K562 (cell line): ENCODE data around the gene ZFP62. TPM values are rescaled to one million over a fixed set of nuclear protein-coding genes. Genes with fewer than 3 reads are reported as not detected.

Experiments
- HCFC1 ChIP-seq: IDR thresholded peaks from 2 replicates; pipeline ENCODE4 v1.6.1; 2012; ENCODE audit warnings: low read depth, low read length, improper control_type of control experiment
- HDAC2 ChIP-seq: fragments of 450-650 bp; IDR thresholded peaks from 2 replicates; pipeline ENCODE4 v1.6.1; 2016; ENCODE audit warnings: mild to moderate bottlenecking
- MCM3 ChIP-seq: fragments of 450-650 bp; IDR thresholded peaks from 2 replicates; pipeline ENCODE4 v1.6.1; 2016
- RBM14 ChIP-seq: fragments of 200-400 bp; formaldehyde crosslinking; IDR thresholded peaks from 2 replicates; pipeline ENCODE4 v1.6.1; 2018; ENCODE audit warnings: low read depth, mild to moderate bottlenecking, low read length, moderate library complexity, borderline replicate concordance; ENCODE audit not compliant: insufficient read depth
- SAFB ChIP-seq: fragments of 200-400 bp; formaldehyde crosslinking; IDR thresholded peaks from 2 replicates; pipeline ENCODE4 v1.6.1; 2017; ENCODE audit warnings: low read depth, low read length, borderline replicate concordance
- SMARCB1 ChIP-seq: IDR thresholded peaks from 2 replicates; pipeline ENCODE4 v1.6.1; 2011; ENCODE audit warnings: improper control_type of control experiment, low read depth; ENCODE audit not compliant: insufficient read length
- SRSF7 ChIP-seq: fragments of 200-400 bp; formaldehyde crosslinking; optimal IDR thresholded peaks from 2 replicates; pipeline ENCODE3; 2017; ENCODE audit warnings: mild to moderate bottlenecking, low read depth, low read length
- TAL1 ChIP-seq: fragments of 450-650 bp; IDR thresholded peaks from 2 replicates; pipeline ENCODE4 v1.6.1; 2016; ENCODE audit warnings: mild to moderate bottlenecking
- TBP ChIP-seq: optimal IDR thresholded peaks from 2 replicates; pipeline ENCODE3; 2011; ENCODE audit warnings: low read depth, low read length, improper control_type of control experiment
- XRCC3 ChIP-seq: fragments of 450-650 bp; IDR thresholded peaks from 2 replicates; pipeline ENCODE4 v1.6.1; 2017; ENCODE audit warnings: mild to moderate bottlenecking, moderate library complexity
- ZNF444 ChIP-seq: fragments of 250-450 bp; sonication (Bioruptor Pico); IDR thresholded peaks from 2 replicates; pipeline ENCODE4 v1.4.0; 2020; ENCODE audit warnings: mild to moderate bottlenecking, moderate library complexity
- polyA plus RNA-seq, 8 experiments: library from polyadenylated mRNA; depleted of rRNA in 4 of 8; stranded (reverse) in 5 of 8; unstranded in 3 of 8; fragments of >200 nt; fragmentation: Nextera tagmentation in 2 of 8; fragmentation: Illumina TruSeq in 1 of 8; extraction: Ambion mirVana in 2 of 8; extraction: Trizol in 1 of 8; gene quantifications; 2 replicates each; pipeline versions ENCODE4 v1.2.1 to v1.2.3, GENCODE V29; 2011 to 2014; ENCODE audit warnings: inconsistent platforms in 1 of 8, missing spikeins in 1 of 8
- total RNA-seq, 7 experiments: library from RNA; depleted of rRNA in 6 of 7; stranded (reverse); fragments of >200 nt in 6 of 7; fragmentation: Illumina TruSeq in 2 of 7; extraction: Trizol in 2 of 7; gene quantifications; 2 replicates each; pipeline versions ENCODE4 v1.2.1 to v1.2.3, GENCODE V29; 2011 to 2021; ENCODE audit warnings: low replicate concordance in 1 of 7
- TF ChIP-seq, protein P1 (sequence below): sonication (generic); formaldehyde crosslinking; IDR thresholded peaks from 2 replicates; pipeline ENCODE4 v1.8.0; 2023; ENCODE audit warnings: mild to moderate bottlenecking, missing genetic modification reagents
- TF ChIP-seq, protein P2 (sequence below): fragments of 450-650 bp; IDR thresholded peaks from 2 replicates; pipeline ENCODE4 v1.6.1; 2014; ENCODE audit warnings: low read depth, mild to moderate bottlenecking, moderate library complexity, borderline replicate concordance
- TF ChIP-seq, protein P3 (sequence below), 2 experiments: fragments of 450-650 bp in 1 of 2; IDR thresholded peaks; 2 replicates each; pipeline ENCODE4 v1.6.1; 2011 to 2017; ENCODE audit warnings: low read depth in 2 of 2, antibody characterized with exemption in 1 of 2, borderline replicate concordance in 1 of 2, low read length in 1 of 2, mild to moderate bottlenecking in 1 of 2, mixed read lengths in 1 of 2; ENCODE audit not compliant: control insufficient read depth in 1 of 2
- TF ChIP-seq, protein P4 (sequence below): fragments of 450-650 bp; formaldehyde crosslinking; IDR thresholded peaks from 2 replicates; pipeline ENCODE4 v1.4.0; 2020; ENCODE audit warnings: mild to moderate bottlenecking
- TF ChIP-seq, protein P5 (sequence below): fragments of 450-650 bp; formaldehyde crosslinking; IDR thresholded peaks from 2 replicates; pipeline ENCODE4 v1.4.0; 2020; ENCODE audit warnings: mild to moderate bottlenecking, moderate library complexity
- TF ChIP-seq, protein P6 (sequence below): fragments of 250-450 bp; sonication (Bioruptor Pico); IDR thresholded peaks from 2 replicates; pipeline ENCODE4 v1.8.0; 2021; ENCODE audit warnings: borderline replicate concordance, mild to moderate bottlenecking, moderate library complexity; ENCODE audit not compliant: poor library complexity, severe bottlenecking

Gene ZFP62
- total and polyA plus RNA-seq, 9 of the 15 experiments (the other 6 are each of a cell fraction or from before 2014, with no cell fraction given): 12.2 to 37.5 (median 25.0) TPM

DNA sequence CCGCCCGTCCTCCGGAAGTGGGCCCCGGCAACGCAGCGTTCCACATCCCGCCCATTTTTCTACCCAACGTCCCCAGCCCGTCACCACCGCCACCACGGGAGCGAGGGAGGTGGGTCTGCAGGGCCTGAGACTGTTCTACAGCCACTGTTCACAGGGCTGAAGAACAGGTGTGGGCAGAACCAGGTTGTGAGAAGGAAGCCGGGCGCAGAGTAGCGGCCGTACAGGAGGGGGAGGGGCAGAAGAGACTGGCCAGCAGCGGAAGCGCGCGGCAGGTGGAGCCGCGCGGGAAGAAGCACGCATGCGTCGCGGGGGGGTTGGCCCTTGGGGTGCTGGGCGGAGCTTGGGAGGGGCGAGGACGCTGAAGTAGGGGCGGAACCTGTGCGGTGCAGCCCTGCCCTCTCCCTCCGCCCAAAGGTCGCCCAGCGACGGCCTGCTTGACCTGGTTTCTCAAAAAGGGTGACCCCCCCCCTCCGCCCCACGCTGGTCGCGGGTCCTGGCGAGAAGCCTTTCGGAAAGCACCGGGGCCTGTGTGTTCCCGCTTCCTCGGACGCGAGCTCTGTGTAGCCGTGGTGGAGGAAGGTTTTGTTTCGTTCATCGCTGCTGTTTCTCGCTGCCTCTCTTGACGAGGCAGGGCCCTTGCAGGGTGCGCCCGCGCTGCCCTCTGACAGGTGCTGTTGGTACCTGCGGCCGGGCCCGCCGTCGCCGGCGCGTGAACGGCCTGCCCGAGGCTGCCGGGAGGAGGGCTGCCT lies 50.7 kb downstream of the ZFP62 start (continued):
- TF ChIP-seq, protein P1, sequence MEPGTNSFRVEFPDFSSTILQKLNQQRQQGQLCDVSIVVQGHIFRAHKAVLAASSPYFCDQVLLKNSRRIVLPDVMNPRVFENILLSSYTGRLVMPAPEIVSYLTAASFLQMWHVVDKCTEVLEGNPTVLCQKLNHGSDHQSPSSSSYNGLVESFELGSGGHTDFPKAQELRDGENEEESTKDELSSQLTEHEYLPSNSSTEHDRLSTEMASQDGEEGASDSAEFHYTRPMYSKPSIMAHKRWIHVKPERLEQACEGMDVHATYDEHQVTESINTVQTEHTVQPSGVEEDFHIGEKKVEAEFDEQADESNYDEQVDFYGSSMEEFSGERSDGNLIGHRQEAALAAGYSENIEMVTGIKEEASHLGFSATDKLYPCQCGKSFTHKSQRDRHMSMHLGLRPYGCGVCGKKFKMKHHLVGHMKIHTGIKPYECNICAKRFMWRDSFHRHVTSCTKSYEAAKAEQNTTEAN: no peak
- peak; percentile 38; the same call in 1 of the 2 replicates for TF ChIP-seq HCFC1
- TF ChIP-seq, protein P2, sequence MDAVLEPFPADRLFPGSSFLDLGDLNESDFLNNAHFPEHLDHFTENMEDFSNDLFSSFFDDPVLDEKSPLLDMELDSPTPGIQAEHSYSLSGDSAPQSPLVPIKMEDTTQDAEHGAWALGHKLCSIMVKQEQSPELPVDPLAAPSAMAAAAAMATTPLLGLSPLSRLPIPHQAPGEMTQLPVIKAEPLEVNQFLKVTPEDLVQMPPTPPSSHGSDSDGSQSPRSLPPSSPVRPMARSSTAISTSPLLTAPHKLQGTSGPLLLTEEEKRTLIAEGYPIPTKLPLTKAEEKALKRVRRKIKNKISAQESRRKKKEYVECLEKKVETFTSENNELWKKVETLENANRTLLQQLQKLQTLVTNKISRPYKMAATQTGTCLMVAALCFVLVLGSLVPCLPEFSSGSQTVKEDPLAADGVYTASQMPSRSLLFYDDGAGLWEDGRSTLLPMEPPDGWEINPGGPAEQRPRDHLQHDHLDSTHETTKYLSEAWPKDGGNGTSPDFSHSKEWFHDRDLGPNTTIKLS: peak; percentile 73
- TF ChIP-seq MCM3: no peak
- TF ChIP-seq, protein P3, sequence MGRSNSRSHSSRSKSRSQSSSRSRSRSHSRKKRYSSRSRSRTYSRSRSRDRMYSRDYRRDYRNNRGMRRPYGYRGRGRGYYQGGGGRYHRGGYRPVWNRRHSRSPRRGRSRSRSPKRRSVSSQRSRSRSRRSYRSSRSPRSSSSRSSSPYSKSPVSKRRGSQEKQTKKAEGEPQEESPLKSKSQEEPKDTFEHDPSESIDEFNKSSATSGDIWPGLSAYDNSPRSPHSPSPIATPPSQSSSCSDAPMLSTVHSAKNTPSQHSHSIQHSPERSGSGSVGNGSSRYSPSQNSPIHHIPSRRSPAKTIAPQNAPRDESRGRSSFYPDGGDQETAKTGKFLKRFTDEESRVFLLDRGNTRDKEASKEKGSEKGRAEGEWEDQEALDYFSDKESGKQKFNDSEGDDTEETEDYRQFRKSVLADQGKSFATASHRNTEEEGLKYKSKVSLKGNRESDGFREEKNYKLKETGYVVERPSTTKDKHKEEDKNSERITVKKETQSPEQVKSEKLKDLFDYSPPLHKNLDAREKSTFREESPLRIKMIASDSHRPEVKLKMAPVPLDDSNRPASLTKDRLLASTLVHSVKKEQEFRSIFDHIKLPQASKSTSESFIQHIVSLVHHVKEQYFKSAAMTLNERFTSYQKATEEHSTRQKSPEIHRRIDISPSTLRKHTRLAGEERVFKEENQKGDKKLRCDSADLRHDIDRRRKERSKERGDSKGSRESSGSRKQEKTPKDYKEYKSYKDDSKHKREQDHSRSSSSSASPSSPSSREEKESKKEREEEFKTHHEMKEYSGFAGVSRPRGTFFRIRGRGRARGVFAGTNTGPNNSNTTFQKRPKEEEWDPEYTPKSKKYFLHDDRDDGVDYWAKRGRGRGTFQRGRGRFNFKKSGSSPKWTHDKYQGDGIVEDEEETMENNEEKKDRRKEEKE (IDR thresholded peaks at IDR 0.05; ENCODE audit: borderline replicate concordance in 1 of 2, control insufficient read depth in 1 of 2, low read depth in 2 of 2, low read length in 1 of 2): 0 out of 4 replicates have a peak, but pooled peaks of 1 of the 2 experiments have one; percentile 5
- TF ChIP-seq TBP: peak; percentile 49
- TF ChIP-seq SRSF7: no peak
- TF ChIP-seq RBM14: no peak
- TF ChIP-seq TAL1: no peak; the same call in 1 of the 2 replicates
- TF ChIP-seq, protein P4, sequence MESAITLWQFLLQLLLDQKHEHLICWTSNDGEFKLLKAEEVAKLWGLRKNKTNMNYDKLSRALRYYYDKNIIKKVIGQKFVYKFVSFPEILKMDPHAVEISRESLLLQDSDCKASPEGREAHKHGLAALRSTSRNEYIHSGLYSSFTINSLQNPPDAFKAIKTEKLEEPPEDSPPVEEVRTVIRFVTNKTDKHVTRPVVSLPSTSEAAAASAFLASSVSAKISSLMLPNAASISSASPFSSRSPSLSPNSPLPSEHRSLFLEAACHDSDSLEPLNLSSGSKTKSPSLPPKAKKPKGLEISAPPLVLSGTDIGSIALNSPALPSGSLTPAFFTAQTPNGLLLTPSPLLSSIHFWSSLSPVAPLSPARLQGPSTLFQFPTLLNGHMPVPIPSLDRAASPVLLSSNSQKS: no peak
- TF ChIP-seq ZNF444 (CRISPR knock-in tag): 0 out of 2 replicates have a peak, but pooled peaks have one; percentile 30
- TF ChIP-seq SMARCB1: no peak
- TF ChIP-seq SAFB: no peak
- peak; percentile 74; the same call in 1 of the 2 replicates for TF ChIP-seq HDAC2
- TF ChIP-seq, protein P5, sequence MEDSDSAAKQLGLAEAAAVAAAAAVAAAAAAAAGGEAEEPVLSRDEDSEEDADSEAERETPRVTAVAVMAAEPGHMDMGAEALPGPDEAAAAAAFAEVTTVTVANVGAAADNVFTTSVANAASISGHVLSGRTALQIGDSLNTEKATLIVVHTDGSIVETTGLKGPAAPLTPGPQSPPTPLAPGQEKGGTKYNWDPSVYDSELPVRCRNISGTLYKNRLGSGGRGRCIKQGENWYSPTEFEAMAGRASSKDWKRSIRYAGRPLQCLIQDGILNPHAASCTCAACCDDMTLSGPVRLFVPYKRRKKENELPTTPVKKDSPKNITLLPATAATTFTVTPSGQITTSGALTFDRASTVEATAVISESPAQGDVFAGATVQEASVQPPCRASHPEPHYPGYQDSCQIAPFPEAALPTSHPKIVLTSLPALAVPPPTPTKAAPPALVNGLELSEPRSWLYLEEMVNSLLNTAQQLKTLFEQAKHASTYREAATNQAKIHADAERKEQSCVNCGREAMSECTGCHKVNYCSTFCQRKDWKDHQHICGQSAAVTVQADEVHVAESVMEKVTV (CRISPR knock-in tag): no peak
- TF ChIP-seq XRCC3: no peak
- TF ChIP-seq, protein P6, sequence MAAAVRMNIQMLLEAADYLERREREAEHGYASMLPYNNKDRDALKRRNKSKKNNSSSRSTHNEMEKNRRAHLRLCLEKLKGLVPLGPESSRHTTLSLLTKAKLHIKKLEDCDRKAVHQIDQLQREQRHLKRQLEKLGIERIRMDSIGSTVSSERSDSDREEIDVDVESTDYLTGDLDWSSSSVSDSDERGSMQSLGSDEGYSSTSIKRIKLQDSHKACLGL (CRISPR knock-in tag): no peak
